Adrenal gland (tissue), 12 donors: ENCODE results near the gene CARD8. TPM values are rescaled to one million over a fixed set of nuclear protein-coding genes. Genes with fewer than 3 reads are reported as not detected.

Experiments
- DNase-seq, 7 donors: peaks; one replicate each; pipeline ENCODE4 v3.0.0-alpha.2; 2019 to 2020
- H3K27ac ChIP-seq, 5 donors: fragments of 200-600 bp; sonication (generic) in 4 of 5; 1 replicate in 3 of 5; 2 replicates in 2 of 5; pipeline versions ENCODE4 v1.5.1 to v1.8.0; 2016 to 2020; ENCODE audit warnings: mild to moderate bottlenecking in 1 of 5
- H3K27me3 ChIP-seq: fragments of 200-600 bp; 2 replicates; pipeline ENCODE4 v1.8.0; 2021
- H3K36me3 ChIP-seq, 2 donors: fragments of 200-600 bp; replicated peaks in 1 of 2; 1 replicate in 1 of 2; 2 replicates in 1 of 2; pipeline versions ENCODE4 v1.5.1 to v1.8.0; 2018 to 2022
- H3K4me1 ChIP-seq, 2 donors: fragments of 200-600 bp; replicated peaks in 1 of 2; 1 replicate in 1 of 2; 2 replicates in 1 of 2; pipeline versions ENCODE4 v1.5.1 to v1.8.0; 2018 to 2021
- H3K4me3 ChIP-seq, 4 donors: fragments of 200-600 bp; sonication (generic) in 3 of 4; one replicate each; pipeline ENCODE4 v1.5.1; 2016 to 2018
- H3K9me3 ChIP-seq, 3 donors: fragments of 200-600 bp; sonication (generic) in 1 of 3; replicated peaks in 1 of 3; 1 replicate in 2 of 3; 2 replicates in 1 of 3; pipeline versions ENCODE4 v1.5.1 to v1.8.0; 2016 to 2021
- POLR2A ChIP-seq, 2 donors: fragments of 450-650 bp; IDR thresholded peaks; one replicate each; pipeline ENCODE4 v1.6.1; 2017; ENCODE audit warnings: antibody characterized with exemption in 2 of 2, mild to moderate bottlenecking in 2 of 2, moderate library complexity in 1 of 2
- whole genome bisulfite sequencing, 4 donors: extraction: QIAGEN DNeasy Blood & Tissue Kit in 2 of 4; methylation state at CpG; one replicate each; pipeline versions ENCODE4 v1.1.5 to v1.1.7; 2013 to 2017; 5-methylcytosine and 5-hydroxymethylcytosine counted together
- intact Hi-C, 2 donors: fragments of 100-400 bp; cut with DNase I; formaldehyde crosslinking; loops; one replicate each; pipeline versions ENCODE4 v1.14.1 to v1.15.0; 2022 to 2023
- polyA plus RNA-seq, 3 donors: library from polyadenylated mRNA; stranded (reverse); fragments of 200-250 nt in 2 of 3; fragments of 350-450 nt in 1 of 3; fragmentation: Illumina TruSeq in 1 of 3; extraction: RNeasy Lipid Tissue Mini Kit (QIAGEN cat#74804) in 1 of 3; gene quantifications; one replicate each; pipeline ENCODE4 v1.2.3, GENCODE V29; 2013 to 2014
- total RNA-seq, 9 donors: library from RNA; depleted of rRNA in 4 of 9; stranded (reverse); fragments of >200 nt in 4 of 9; fragments of 120-200 nt in 1 of 9; fragmentation: NEBNext Ultra II Directional in 1 of 9; extraction: Animal tissue kit (Norgen Biotek cat#: 25700) in 1 of 9; gene quantifications; one replicate each; pipeline versions ENCODE4 v1.1.0 to v1.2.4, GENCODE V29; 2013 to 2023
- TF ChIP-seq, protein P1 (sequence below), 6 experiments: fragments of 450-650 bp in 4 of 6; fragments of 200-600 bp in 2 of 6; sonication (generic) in 1 of 6; IDR thresholded peaks; 1 replicate in 5 of 6; 2 replicates in 1 of 6; pipeline versions ENCODE4 v1.5.1 to v1.8.0; 2016 to 2021; ENCODE audit warnings: antibody characterized with exemption in 6 of 6, mild to moderate bottlenecking in 2 of 6, moderate library complexity in 1 of 6
- donor health status: healthy with polysubstance abuse.
- donor health status: Bipolar disorder and iron deficiency.
- donor health status: DM: yes; HTN: yes; CAD: no.
- donor health status: DM: no; HTN: no; CAD: no.
- donor health status: DM: no; HTN: no; CAD: no.
- donor health status: DM: yes; HTN: yes; CAD: no.

Gene CARD8
- total and polyA plus RNA-seq, 12 donors = 14.1 to 48.3 (median 32.7) TPM

DNA sequence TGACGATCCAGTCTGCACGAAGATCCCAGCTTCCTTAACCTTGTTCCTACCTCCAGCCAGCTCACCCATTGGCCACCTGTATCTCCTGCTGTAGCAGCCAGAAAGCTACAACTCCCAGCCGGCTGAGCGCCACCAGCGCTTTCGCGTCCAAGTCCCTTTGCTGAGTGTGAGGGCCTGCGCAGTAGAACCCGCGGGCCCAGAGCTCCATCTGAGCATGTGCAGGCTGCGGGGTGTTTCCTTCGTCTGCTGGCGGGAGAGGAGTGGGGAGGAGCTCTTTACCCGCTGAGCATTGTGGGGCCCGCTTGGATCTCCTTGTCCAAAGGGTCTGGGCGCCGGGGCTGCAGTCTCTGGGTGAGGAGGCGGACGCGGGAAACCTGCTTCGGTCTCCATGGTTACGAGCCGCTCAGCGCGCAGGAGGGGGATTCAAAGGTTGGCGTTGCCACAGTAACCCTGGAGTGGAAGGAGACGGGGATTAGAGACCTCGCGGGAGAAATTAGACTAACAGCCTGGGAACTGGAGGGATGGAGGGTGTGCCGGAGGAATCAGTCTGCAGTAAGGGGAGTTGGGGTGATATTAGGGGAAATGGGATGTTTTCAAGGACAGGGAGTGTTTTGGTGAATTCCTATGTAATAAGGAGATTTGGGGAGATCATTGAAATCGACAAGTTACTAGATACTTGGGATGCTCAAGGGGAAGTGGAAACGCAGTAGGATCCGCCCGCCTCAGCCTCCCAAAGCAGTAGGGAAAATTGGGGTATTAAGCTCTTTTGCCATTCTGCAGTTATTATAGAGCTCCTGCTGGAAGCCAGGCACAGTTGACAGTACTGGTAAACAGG is 51.7 kb downstream of the CARD8 start:
- peak; percentile 91 to 97 (median 95) for DNase-seq
- WGBS, 4 donors = 0 to 1% (median 0%) methylated on average over 16 to 34 of the region's 34 CpGs
- no peaks in the 10 kb centered on the region for H3K27me3 ChIP-seq
- peak overlapping the region in 2 of 5 donors; percentile 66 to 75 for H3K27ac ChIP-seq
- H3K4me3 ChIP-seq = peak overlapping the region in 2 of 4 donors; percentile 38 to 58
- H3K36me3 ChIP-seq = no peaks in the 10 kb centered on the region
- intact Hi-C loops = no loop called here
- TF ChIP-seq POLR2A (IDR thresholded peaks at IDR 0.05) = peak in 1 of 2 donors; percentile 63
- TF ChIP-seq, protein P1, sequence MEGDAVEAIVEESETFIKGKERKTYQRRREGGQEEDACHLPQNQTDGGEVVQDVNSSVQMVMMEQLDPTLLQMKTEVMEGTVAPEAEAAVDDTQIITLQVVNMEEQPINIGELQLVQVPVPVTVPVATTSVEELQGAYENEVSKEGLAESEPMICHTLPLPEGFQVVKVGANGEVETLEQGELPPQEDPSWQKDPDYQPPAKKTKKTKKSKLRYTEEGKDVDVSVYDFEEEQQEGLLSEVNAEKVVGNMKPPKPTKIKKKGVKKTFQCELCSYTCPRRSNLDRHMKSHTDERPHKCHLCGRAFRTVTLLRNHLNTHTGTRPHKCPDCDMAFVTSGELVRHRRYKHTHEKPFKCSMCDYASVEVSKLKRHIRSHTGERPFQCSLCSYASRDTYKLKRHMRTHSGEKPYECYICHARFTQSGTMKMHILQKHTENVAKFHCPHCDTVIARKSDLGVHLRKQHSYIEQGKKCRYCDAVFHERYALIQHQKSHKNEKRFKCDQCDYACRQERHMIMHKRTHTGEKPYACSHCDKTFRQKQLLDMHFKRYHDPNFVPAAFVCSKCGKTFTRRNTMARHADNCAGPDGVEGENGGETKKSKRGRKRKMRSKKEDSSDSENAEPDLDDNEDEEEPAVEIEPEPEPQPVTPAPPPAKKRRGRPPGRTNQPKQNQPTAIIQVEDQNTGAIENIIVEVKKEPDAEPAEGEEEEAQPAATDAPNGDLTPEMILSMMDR (IDR thresholded peaks at IDR 0.05) = peak in 1 of 6 experiments; percentile 3
- H3K9me3 ChIP-seq = no peaks in the 10 kb centered on the region
- peaks cover 4 to 11% of the 10 kb centered on the region in 2 donors for H3K4me1 ChIP-seq

DNA sequence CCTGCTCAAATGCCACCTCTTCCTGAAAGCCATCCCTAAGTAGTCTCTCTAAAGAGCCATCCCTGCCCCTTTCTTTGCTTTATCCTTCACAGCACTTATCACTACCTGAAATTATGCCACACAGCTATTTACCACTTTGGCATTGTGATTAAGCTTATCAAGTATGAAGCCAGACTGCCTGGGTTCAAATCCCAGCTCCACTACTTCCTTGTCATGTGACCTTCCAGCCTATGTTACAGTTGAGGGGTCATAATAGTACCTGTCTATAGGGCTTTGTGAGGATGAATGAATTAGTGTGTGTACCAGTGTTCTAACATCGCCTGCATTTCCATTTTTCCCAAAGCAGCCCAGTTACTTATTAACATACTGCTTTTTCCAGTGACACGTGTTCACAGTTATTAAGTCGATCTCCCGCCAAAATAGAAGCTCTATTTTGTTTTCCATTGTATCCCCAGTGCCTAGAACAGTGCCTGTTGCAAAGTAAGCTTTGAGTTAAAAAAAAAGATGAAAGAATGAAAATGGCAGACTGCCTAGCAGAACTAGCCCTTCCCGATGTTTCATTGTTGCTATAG is 52.4 kb downstream of the CARD8 start:
- Histone ChIP-seq H3K4me3 (peak overlapping the region in 2 of 4 donors; percentile 38 to 58), H3K4me1 (peaks cover 4 to 11% of the 10 kb centered on the region in 2 donors), H3K27ac (peak overlapping the region in 2 of 5 donors; percentile 66 to 75), H3K27me3 (no peaks in the 10 kb centered on the region), H3K9me3 (no peaks in the 10 kb centered on the region), H3K36me3 (no peaks in the 10 kb centered on the region)
- DNase-seq = peak in 1 of 7 donors; percentile 36
- 6 to 20% (median 13%) methylated on average over 5 of the region's 5 CpGs for WGBS, 4 donors
- intact Hi-C loops = no loop called here
- TF ChIP-seq, protein P1 (IDR thresholded peaks at IDR 0.05) = no peak
- no peak for TF ChIP-seq POLR2A (IDR thresholded peaks at IDR 0.05)

- no peak overlapping the region for H3K27ac ChIP-seq
- no peaks in the 10 kb centered on the region for H3K9me3 ChIP-seq
- no peak overlapping the region for H3K4me3 ChIP-seq
- peak in 2 of 7 donors; percentile 19 to 52 for DNase-seq
- WGBS, 4 donors = 46 to 52% (median 49%) methylated on average over 13 of the region's 13 CpGs
- intact Hi-C loops = no loop called here
- H3K36me3 ChIP-seq = no peaks in the 10 kb centered on the region
- no peaks in the 10 kb centered on the region for H3K4me1 ChIP-seq
- H3K27me3 ChIP-seq = no peaks in the 10 kb centered on the region
- TF ChIP-seq POLR2A (IDR thresholded peaks at IDR 0.05) = no peak
- TF ChIP-seq, protein P1 (IDR thresholded peaks at IDR 0.05) = no peak
Observed at GRCh38 chr19:48196933-48197665, 58.6 kb downstream of the CARD8 start.

GRCh38 chr19:48196321-48196763 is 59.4 kb downstream of the CARD8 start:
- Histone ChIP-seq H3K9me3 (no peaks in the 10 kb centered on the region), H3K27ac (no peak overlapping the region), H3K36me3 (no peaks in the 10 kb centered on the region), H3K4me3 (no peak overlapping the region), H3K27me3 (no peaks in the 10 kb centered on the region), H3K4me1 (no peaks in the 10 kb centered on the region)
- WGBS, 4 donors = 61 to 88% (median 72%) methylated on average over 10 to 23 of the region's 23 CpGs
- TF ChIP-seq, protein P1 (IDR thresholded peaks at IDR 0.05) = no peak
- intact Hi-C loops = no loop called here
- peak in 2 of 7 donors; percentile 17 to 50 for DNase-seq
